ENCODE data around the gene CDKN2AIPNL. TPM values are rescaled to one million over a fixed set of nuclear protein-coding genes. Genes with fewer than 3 reads are reported as not detected.

CDKN2AIPNL gene
- total and polyA plus RNA-seq, 2 of the 8 experiments (the other 6 are each of a cell fraction or from before 2014, with no cell fraction given) = 40.0 to 56.3 TPM

DNA sequence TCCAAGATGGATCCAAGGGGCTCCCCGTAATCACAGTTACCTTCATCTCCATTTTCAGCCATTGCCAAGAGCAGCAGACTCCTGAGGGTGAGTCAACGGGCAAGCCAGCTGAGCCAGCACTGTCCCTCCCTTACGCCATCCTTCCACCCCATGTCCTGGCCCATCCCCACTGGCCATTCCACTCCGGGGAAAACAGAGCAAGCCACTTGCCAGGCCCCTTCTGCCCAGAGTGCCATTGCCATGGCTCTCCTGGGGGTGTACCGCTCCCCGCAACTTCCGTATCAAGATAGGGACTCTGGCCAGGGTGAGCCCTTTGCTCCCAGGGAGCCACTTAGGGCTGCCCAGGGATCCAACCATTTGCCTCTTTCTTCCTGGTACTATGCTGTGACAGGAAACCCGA, 48.9 kb upstream of the CDKN2AIPNL start (continued):
- TF ChIP-seq, protein P1, sequence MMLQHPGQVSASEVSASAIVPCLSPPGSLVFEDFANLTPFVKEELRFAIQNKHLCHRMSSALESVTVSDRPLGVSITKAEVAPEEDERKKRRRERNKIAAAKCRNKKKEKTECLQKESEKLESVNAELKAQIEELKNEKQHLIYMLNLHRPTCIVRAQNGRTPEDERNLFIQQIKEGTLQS (IDR thresholded peaks at IDR 0.05; ENCODE audit: insufficient read depth, low read depth, low read length) = no peak
- no peak for TF ChIP-seq SP1 (IDR thresholded peaks at IDR 0.05; ENCODE audit: low read depth, low read length)
- no peak for TF ChIP-seq SIN3A (conservative IDR thresholded peaks at IDR 0.05 in 1 of 2, IDR thresholded peaks at IDR 0.05 in 1 of 2; ENCODE audit: low read depth in 1 of 2, low read length in 2 of 2)
